Measurements from ENCODE around the gene CDK6. TPM values are rescaled to one million over a fixed set of nuclear protein-coding genes. Genes with fewer than 3 reads are reported as not detected.

CDK6 gene
- total and polyA plus RNA-seq, 2 experiments from 2014 or later = 17.8 to 61.5 TPM

GRCh38 chr7:92598310-92598981 is 237.9 kb downstream of the CDK6 start:
- H3K27me3 ChIP-seq (replicated peaks; ENCODE audit: insufficient read depth) = no peaks in the 10 kb centered on the region
- no peak overlapping the region for H3K9ac ChIP-seq
- no peak overlapping the region for H2AFZ ChIP-seq
- no peaks in the 10 kb centered on the region for H3K9me3 ChIP-seq (ENCODE audit: low read depth)
- H3K4me3 ChIP-seq = no peak overlapping the region
- no peak overlapping the region for H3K4me2 ChIP-seq (ENCODE audit: unreplicated experiment)
- no peaks in the 10 kb centered on the region for H3K9me2 ChIP-seq (ENCODE audit: insufficient read depth)
- no peaks in the 10 kb centered on the region for H4K20me1 ChIP-seq (ENCODE audit: insufficient read depth)
- TF ChIP-seq EZH2phosphoT487 (IDR thresholded peaks at IDR 0.05; ENCODE audit: insufficient read depth, low read depth) (no peak), EZH2 (IDR thresholded peaks at IDR 0.05; ENCODE audit: insufficient read depth, poor library complexity, severe bottlenecking) (no peak)
- H3K27ac ChIP-seq = no peak overlapping the region
- H3K36me3 ChIP-seq (ENCODE audit: low read depth) = no peaks in the 10 kb centered on the region
- WGBS, 2 experiments (ENCODE audit: low coverage in 1 of 2, low lambda C conversion rate in 2 of 2, missing lambda C conversion rate in 2 of 2) = 96 to 100% methylated on average over 1 of the region's 1 CpG
- in situ Hi-C loops (cut with MboI) = no loop called here
- H3K79me2 ChIP-seq (ENCODE audit: insufficient read depth) = no peaks in the 10 kb centered on the region
- peaks cover 26% of the 10 kb centered on the region; the same call in 1 of the 2 replicates for H3F3A ChIP-seq (ENCODE audit: insufficient read depth)
- DNase-seq = no peak
- peaks cover 27% of the 10 kb centered on the region for H3K4me1 ChIP-seq (ENCODE audit: insufficient read depth)

- H3K4me1 ChIP-seq (ENCODE audit: insufficient read depth) = peaks cover 18% of the 10 kb centered on the region
- peak overlapping the region; percentile 50 for H2AFZ ChIP-seq
- in situ Hi-C loops (cut with MboI) = no loop called here
- peak overlapping the region; percentile 48 for H3K4me3 ChIP-seq
- H3F3A ChIP-seq (ENCODE audit: insufficient read depth) = peaks cover 18% of the 10 kb centered on the region; the same call in 1 of the 2 replicates
- no peaks in the 10 kb centered on the region for H3K9me3 ChIP-seq (ENCODE audit: low read depth)
- H3K27ac ChIP-seq = peak overlapping the region; percentile 90
- peak overlapping the region; percentile 86 for H3K4me2 ChIP-seq (ENCODE audit: unreplicated experiment)
- H3K9ac ChIP-seq = peak overlapping the region; percentile 65
- no peak for TF ChIP-seq EZH2phosphoT487 (IDR thresholded peaks at IDR 0.05; ENCODE audit: insufficient read depth, low read depth)
- TF ChIP-seq EZH2 (IDR thresholded peaks at IDR 0.05; ENCODE audit: insufficient read depth, poor library complexity, severe bottlenecking) = no peak
- H3K36me3 ChIP-seq (ENCODE audit: low read depth) = no peaks in the 10 kb centered on the region
- WGBS, 2 experiments (ENCODE audit: low coverage in 1 of 2, low lambda C conversion rate in 2 of 2, missing lambda C conversion rate in 2 of 2) = 10 to 11% methylated on average over 4 of the region's 4 CpGs
- DNase-seq = peak; percentile 95
- H3K79me2 ChIP-seq (ENCODE audit: insufficient read depth) = no peaks in the 10 kb centered on the region
- H3K9me2 ChIP-seq (ENCODE audit: insufficient read depth) = no peaks in the 10 kb centered on the region
- no peaks in the 10 kb centered on the region for H4K20me1 ChIP-seq (ENCODE audit: insufficient read depth)
- no peaks in the 10 kb centered on the region for H3K27me3 ChIP-seq (replicated peaks; ENCODE audit: insufficient read depth)
These were observed 241.1 kb downstream of the CDK6 start for GRCh38 chr7:92595281-92595680.

GRCh38 chr7:92594746-92595145 is 241.6 kb downstream of the CDK6 start:
- Histone ChIP-seq H3K9me3 (ENCODE audit: low read depth) (no peaks in the 10 kb centered on the region), H3K4me2 (ENCODE audit: unreplicated experiment) (peak overlapping the region; percentile 86), H3F3A (ENCODE audit: insufficient read depth) (peaks cover 18% of the 10 kb centered on the region; the same call in 1 of the 2 replicates), H3K9ac (peak overlapping the region; percentile 46), H3K27me3 (replicated peaks; ENCODE audit: insufficient read depth) (no peaks in the 10 kb centered on the region), H2AFZ (peak overlapping the region; percentile 50), H3K4me3 (peak overlapping the region; percentile 48), H3K27ac (peak overlapping the region; percentile 90), H3K36me3 (ENCODE audit: low read depth) (no peaks in the 10 kb centered on the region), H3K79me2 (ENCODE audit: insufficient read depth) (peaks cover 1% of the 10 kb centered on the region), H4K20me1 (ENCODE audit: insufficient read depth) (no peaks in the 10 kb centered on the region), H3K9me2 (ENCODE audit: insufficient read depth) (no peaks in the 10 kb centered on the region), H3K4me1 (ENCODE audit: insufficient read depth) (peaks cover 18% of the 10 kb centered on the region)
- 85 to 86% methylated on average over 3 of the region's 3 CpGs for WGBS, 2 experiments (ENCODE audit: low coverage in 1 of 2, low lambda C conversion rate in 2 of 2, missing lambda C conversion rate in 2 of 2)
- no peak for TF ChIP-seq EZH2phosphoT487 (IDR thresholded peaks at IDR 0.05; ENCODE audit: insufficient read depth, low read depth)
- TF ChIP-seq EZH2 (IDR thresholded peaks at IDR 0.05; ENCODE audit: insufficient read depth, poor library complexity, severe bottlenecking) = no peak
- DNase-seq = no peak
- in situ Hi-C loops (cut with MboI) = no loop called here

- Histone ChIP-seq H4K20me1 (ENCODE audit: insufficient read depth) (no peaks in the 10 kb centered on the region), H3K4me1 (ENCODE audit: insufficient read depth) (peaks cover 39% of the 10 kb centered on the region), H3K9ac (peak overlapping the region; percentile 92), H3K27me3 (replicated peaks; ENCODE audit: insufficient read depth) (no peaks in the 10 kb centered on the region), H3K9me3 (ENCODE audit: low read depth) (no peaks in the 10 kb centered on the region), H3K27ac (no peak overlapping the region), H3K4me2 (ENCODE audit: unreplicated experiment) (peak overlapping the region; percentile 70), H3K4me3 (peak overlapping the region; percentile 98), H3F3A (ENCODE audit: insufficient read depth) (peaks cover 29% of the 10 kb centered on the region), H3K36me3 (ENCODE audit: low read depth) (no peaks in the 10 kb centered on the region), H2AFZ (peak overlapping the region; percentile 81), H3K9me2 (ENCODE audit: insufficient read depth) (no peaks in the 10 kb centered on the region), H3K79me2 (ENCODE audit: insufficient read depth) (peaks cover 41% of the 10 kb centered on the region)
- WGBS, 2 experiments (ENCODE audit: low coverage in 1 of 2, low lambda C conversion rate in 2 of 2, missing lambda C conversion rate in 2 of 2) = 31 to 32% methylated on average over 19 of the region's 19 CpGs
- DNase-seq = no peak
- TF ChIP-seq EZH2 (IDR thresholded peaks at IDR 0.05; ENCODE audit: insufficient read depth, poor library complexity, severe bottlenecking) = no peak
- TF ChIP-seq EZH2phosphoT487 (IDR thresholded peaks at IDR 0.05; ENCODE audit: insufficient read depth, low read depth) = no peak
- in situ Hi-C loops (cut with MboI) = no loop called here
These were observed 245.6 kb downstream of the CDK6 start for GRCh38 chr7:92590711-92591310.

Data from GM23248 (cell line).